ENCODE measurements around the gene TBC1D14. TPM values are rescaled to one million over a fixed set of nuclear protein-coding genes. Genes with fewer than 3 reads are reported as not detected.
A peak's percentile ranks its signal among the peaks of the same experiment; 100 is the strongest.

TBC1D14 gene
- total and polyA plus RNA-seq, 4 donors: 15.1 to 60.1 (median 46.4) TPM

DNA sequence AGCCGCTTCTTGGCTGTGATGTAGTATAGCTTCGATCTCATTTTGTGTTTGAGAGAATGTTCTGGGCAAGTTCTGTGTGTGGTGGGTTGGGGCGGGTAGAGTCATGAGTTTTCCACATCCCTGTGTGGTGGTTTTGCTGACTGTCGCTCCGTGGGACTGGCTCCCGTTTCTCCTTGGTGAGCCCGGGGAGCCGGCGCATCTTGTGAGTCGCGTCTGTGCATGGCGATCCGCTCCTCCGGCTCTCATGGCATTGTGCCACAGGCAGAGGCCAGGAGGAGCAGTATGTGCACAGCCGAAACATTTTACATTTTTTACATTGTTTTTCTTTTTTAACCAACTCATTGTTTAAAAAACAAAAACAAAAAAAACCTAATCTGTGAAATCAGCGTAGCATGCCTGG lies 27.7 kb upstream of the TBC1D14 start:
- Histone ChIP-seq H3K4me1 (ENCODE audit: control insufficient read depth in 5 of 5, insufficient read depth in 5 of 5, low read length in 5 of 5) (no peaks in the 10 kb centered on the region), H3K27ac (ENCODE audit: low read depth in 1 of 2, low read length in 1 of 2) (no peak overlapping the region), H3K27me3 (ENCODE audit: control insufficient read depth in 3 of 3, insufficient read depth in 3 of 3, low read length in 2 of 3) (no peaks in the 10 kb centered on the region), H3K4me3 (no peak overlapping the region), H3K9me3 (ENCODE audit: control insufficient read depth in 4 of 4, insufficient read depth in 3 of 4, low read length in 3 of 4) (no peaks in the 10 kb centered on the region), H3K9ac (ENCODE audit: insufficient read depth in 1 of 2, low read length in 2 of 2) (no peak overlapping the region), H3K36me3 (ENCODE audit: control insufficient read depth in 4 of 4, insufficient read depth in 4 of 4, low read length in 4 of 4) (peaks cover 17 to 40% (median 27%) of the 10 kb centered on the region in 4 donors)
- WGBS, 2 donors: 94 to 98% methylated on average over 16 of the region's 16 CpGs
- ATAC-seq (ENCODE audit: insufficient read depth, low FRiP score) (no peak), DNase-seq (no peak)
- TF ChIP-seq, protein P1, sequence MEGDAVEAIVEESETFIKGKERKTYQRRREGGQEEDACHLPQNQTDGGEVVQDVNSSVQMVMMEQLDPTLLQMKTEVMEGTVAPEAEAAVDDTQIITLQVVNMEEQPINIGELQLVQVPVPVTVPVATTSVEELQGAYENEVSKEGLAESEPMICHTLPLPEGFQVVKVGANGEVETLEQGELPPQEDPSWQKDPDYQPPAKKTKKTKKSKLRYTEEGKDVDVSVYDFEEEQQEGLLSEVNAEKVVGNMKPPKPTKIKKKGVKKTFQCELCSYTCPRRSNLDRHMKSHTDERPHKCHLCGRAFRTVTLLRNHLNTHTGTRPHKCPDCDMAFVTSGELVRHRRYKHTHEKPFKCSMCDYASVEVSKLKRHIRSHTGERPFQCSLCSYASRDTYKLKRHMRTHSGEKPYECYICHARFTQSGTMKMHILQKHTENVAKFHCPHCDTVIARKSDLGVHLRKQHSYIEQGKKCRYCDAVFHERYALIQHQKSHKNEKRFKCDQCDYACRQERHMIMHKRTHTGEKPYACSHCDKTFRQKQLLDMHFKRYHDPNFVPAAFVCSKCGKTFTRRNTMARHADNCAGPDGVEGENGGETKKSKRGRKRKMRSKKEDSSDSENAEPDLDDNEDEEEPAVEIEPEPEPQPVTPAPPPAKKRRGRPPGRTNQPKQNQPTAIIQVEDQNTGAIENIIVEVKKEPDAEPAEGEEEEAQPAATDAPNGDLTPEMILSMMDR (IDR thresholded peaks at IDR 0.05; ENCODE audit: control extremely low read depth, extremely low read depth): no peak

DNA sequence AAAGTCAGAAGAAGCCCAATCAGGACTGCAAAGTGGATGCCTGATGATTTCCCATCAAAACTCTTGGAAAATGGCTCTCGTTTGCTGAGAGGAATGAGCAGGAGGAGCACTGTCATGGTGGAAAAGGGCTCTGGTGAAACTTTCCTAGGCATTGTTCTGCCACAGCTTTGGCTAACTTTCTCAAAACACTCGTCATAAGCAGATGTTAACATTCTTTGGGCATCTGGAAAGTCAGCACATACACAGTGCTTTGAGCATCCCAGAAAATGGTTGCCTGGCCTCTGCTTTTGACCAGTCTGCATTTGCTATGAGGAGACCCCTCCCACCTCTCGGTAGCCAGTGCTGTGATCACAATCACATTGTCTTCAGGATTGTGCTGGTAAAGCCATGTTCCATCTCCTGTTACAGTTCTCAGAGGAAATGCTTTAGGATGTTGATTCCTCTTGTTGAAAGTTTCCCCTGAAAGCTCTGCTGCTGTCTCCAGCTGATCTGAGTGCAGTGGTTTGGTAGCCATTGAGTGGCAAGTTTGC lies 25.2 kb upstream of the TBC1D14 start:
- Histone ChIP-seq H3K9me3 (ENCODE audit: control insufficient read depth in 4 of 4, insufficient read depth in 3 of 4, low read length in 3 of 4) (no peaks in the 10 kb centered on the region), H3K36me3 (ENCODE audit: control insufficient read depth in 4 of 4, insufficient read depth in 4 of 4, low read length in 4 of 4) (peaks cover 6 to 20% (median 17%) of the 10 kb centered on the region in 4 donors), H3K4me1 (ENCODE audit: control insufficient read depth in 5 of 5, insufficient read depth in 5 of 5, low read length in 5 of 5) (no peaks in the 10 kb centered on the region), H3K27me3 (ENCODE audit: control insufficient read depth in 3 of 3, insufficient read depth in 3 of 3, low read length in 2 of 3) (no peaks in the 10 kb centered on the region), H3K4me3 (no peak overlapping the region), H3K27ac (ENCODE audit: low read depth in 1 of 2, low read length in 1 of 2) (no peak overlapping the region), H3K9ac (ENCODE audit: insufficient read depth in 1 of 2, low read length in 2 of 2) (no peak overlapping the region)
- TF ChIP-seq, protein P1 (IDR thresholded peaks at IDR 0.05; ENCODE audit: control extremely low read depth, extremely low read depth): no peak
- no peak for ATAC-seq (ENCODE audit: insufficient read depth, low FRiP score)
- 81 to 87% methylated on average over 3 of the region's 3 CpGs for WGBS, 2 donors
- peak in 1 of 3 donors; percentile 9 for DNase-seq

DNA sequence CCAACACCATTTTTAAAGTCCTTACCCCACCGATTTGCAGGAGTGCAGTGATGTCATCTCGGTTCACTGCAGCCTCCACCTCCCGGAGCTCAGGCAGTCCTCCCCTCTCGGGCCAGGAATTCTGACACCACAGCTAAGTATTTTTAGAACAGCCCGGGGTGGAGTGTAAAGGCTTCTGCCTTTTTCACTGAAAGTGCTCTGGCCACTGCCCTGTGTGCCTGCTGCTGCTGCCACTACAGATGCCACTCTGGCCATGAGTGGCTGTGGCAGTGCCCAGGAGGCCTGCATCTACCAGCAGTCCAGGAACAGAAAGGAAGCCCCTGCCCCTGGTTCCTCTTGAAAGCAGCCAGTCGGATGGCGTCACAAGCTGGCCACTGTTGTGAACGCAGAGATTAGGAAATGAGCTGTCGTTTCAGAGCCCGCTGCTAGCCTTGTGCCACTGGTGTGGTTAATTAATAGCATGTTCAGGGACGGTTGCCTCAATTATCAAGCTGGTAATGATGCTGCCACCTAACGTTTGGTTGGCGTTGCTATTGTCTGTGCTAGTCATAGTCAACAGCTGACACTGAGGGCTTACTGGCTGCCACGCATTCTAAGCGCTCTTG lies 23.6 kb upstream of the TBC1D14 start:
- TF ChIP-seq, protein P1 (IDR thresholded peaks at IDR 0.05; ENCODE audit: control extremely low read depth, extremely low read depth): peak; percentile 15
- DNase-seq: peak; percentile 37 to 41 (median 38)
- peak; percentile 59 for ATAC-seq (ENCODE audit: insufficient read depth, low FRiP score)

More for the DNA sequence above, 23.6 kb upstream of the TBC1D14 start:
- Histone ChIP-seq H3K36me3 (ENCODE audit: control insufficient read depth in 4 of 4, insufficient read depth in 4 of 4, low read length in 4 of 4) (peaks cover 3 to 14% (median 13%) of the 10 kb centered on the region in 4 donors), H3K4me1 (ENCODE audit: control insufficient read depth in 5 of 5, insufficient read depth in 5 of 5, low read length in 5 of 5) (peaks cover 0 to 2% (median 0%) of the 10 kb centered on the region in 5 donors), H3K27me3 (ENCODE audit: control insufficient read depth in 3 of 3, insufficient read depth in 3 of 3, low read length in 2 of 3) (no peaks in the 10 kb centered on the region), H3K27ac (ENCODE audit: low read depth in 1 of 2, low read length in 1 of 2) (peak overlapping the region; percentile 48 to 53), H3K9me3 (ENCODE audit: control insufficient read depth in 4 of 4, insufficient read depth in 3 of 4, low read length in 3 of 4) (no peaks in the 10 kb centered on the region), H3K9ac (ENCODE audit: insufficient read depth in 1 of 2, low read length in 2 of 2) (peak overlapping the region in 1 of 2 donors; percentile 26), H3K4me3 (no peak overlapping the region)
- WGBS, 2 donors: 25 to 34% methylated on average over 15 of the region's 15 CpGs

All from lung (tissue), 12 donors.